ENCODE results near the gene GPR55. TPM values are rescaled to one million over a fixed set of nuclear protein-coding genes. Genes with fewer than 3 reads are reported as not detected.
"Not testable (repeated sequence)": the region's sequence is repeated elsewhere in the genome, so short reads cannot be mapped to it uniquely, and the experiment has no call there.

The GPR55 gene
- total RNA-seq, 1 experiment from 2014 or later, result not detected

DNA sequence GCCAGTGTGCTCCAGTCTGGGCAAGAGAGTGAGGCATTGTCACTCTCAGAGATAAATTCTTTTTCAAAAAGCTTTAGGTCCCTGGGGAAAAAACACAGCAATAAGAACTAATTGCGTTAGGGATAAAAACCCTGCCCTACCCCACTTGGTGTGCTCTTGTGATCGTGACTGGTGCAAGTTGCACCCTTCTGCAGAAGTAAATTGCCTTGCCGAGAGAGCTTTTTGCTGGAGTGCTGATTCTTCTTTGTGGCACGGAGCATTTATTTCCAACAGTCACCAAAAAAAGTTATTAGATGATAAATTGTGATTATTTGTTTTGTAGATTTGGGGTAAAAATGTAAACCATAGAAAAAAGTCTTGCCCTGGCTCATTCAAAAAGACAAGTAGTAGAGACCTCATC, 12.3 kb upstream of the GPR55 start:
- Mint-ChIP-seq H3K36me3 (ENCODE audit: insufficient read depth, unreplicated experiment) (no peaks in the 10 kb centered on the region), H3K27ac (ENCODE audit: low read depth, unreplicated experiment) (no peak overlapping the region), H3K27me3 (ENCODE audit: insufficient read depth, unreplicated experiment) (no peaks in the 10 kb centered on the region), H3K4me3 (ENCODE audit: unreplicated experiment) (no peak overlapping the region), H3K4me1 (ENCODE audit: insufficient read depth, unreplicated experiment) (peaks cover 10% of the 10 kb centered on the region), H3K9me3 (ENCODE audit: unreplicated experiment) (peaks cover 7% of the 10 kb centered on the region)
- TF ChIP-seq, protein P1, sequence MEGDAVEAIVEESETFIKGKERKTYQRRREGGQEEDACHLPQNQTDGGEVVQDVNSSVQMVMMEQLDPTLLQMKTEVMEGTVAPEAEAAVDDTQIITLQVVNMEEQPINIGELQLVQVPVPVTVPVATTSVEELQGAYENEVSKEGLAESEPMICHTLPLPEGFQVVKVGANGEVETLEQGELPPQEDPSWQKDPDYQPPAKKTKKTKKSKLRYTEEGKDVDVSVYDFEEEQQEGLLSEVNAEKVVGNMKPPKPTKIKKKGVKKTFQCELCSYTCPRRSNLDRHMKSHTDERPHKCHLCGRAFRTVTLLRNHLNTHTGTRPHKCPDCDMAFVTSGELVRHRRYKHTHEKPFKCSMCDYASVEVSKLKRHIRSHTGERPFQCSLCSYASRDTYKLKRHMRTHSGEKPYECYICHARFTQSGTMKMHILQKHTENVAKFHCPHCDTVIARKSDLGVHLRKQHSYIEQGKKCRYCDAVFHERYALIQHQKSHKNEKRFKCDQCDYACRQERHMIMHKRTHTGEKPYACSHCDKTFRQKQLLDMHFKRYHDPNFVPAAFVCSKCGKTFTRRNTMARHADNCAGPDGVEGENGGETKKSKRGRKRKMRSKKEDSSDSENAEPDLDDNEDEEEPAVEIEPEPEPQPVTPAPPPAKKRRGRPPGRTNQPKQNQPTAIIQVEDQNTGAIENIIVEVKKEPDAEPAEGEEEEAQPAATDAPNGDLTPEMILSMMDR (IDR thresholded peaks at IDR 0.05; ENCODE audit: unreplicated experiment), result no peak
- no TSS peak for BruUV-seq (replicated peaks)
- CTCF ChIA-PET, result interaction anchor here (0.6 to 1.0 kb wide), 2 partner anchors 35 to 77 kb away, joined by 3 read pairs; no protein-coding TSS in a partner anchor
- intact Hi-C loops (cut with micrococcal nuclease), result no loop called here
- POLR2A ChIA-PET, result interaction anchor here (0.6 kb wide), 1 partner anchor 159 kb away, joined by 3 read pairs; no protein-coding TSS in a partner anchor
- DNase-seq (ENCODE audit: unreplicated experiment), result no peak

DNA sequence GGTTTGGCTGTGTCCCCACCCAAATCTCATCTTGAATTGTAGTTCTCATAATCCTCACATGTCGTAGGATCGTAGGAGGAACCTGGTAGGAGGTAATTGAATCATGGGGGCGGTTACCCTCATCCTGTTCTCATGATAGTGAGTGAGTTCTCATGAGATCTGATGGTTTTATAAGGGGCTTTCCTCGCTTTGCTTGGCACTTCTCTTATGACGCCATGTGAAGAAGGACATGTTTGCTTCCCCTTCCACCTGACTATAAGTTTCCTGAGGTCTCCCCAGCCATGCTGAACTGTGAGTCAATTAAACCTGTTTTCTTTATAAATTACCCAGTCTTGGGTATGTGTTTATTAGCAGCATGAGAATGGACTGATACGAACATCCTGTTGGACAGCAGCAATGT, 11.2 kb upstream of the GPR55 start:
- H3K27ac Mint-ChIP-seq (ENCODE audit: low read depth, unreplicated experiment); BruUV-seq (replicated peaks); H3K36me3 Mint-ChIP-seq (ENCODE audit: insufficient read depth, unreplicated experiment); H3K4me3 Mint-ChIP-seq (ENCODE audit: unreplicated experiment); intact Hi-C loops (cut with micrococcal nuclease); DNase-seq (ENCODE audit: unreplicated experiment); H3K27me3 Mint-ChIP-seq (ENCODE audit: insufficient read depth, unreplicated experiment); POLR2A ChIA-PET; CTCF ChIA-PET; H3K9me3 Mint-ChIP-seq (ENCODE audit: unreplicated experiment): not testable (repeated sequence)
- H3K4me1 Mint-ChIP-seq (ENCODE audit: insufficient read depth, unreplicated experiment), result peaks cover 17% of the 10 kb centered on the region

DNA sequence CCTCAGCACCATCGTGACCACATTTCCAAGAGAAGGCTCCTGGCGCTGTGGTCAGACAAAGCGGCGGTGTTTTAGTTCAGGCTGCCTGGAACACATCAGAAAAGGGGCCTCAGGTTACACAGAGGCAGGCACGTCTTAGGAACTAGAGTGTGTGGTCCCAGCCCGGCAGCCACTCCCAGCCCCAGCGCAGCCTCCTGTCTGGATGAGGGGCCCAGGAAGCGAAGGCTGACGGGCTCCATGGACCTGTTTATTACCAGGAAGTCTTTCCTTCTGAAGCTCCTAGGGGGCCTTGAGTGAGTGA, 10.0 kb upstream of the GPR55 start:
- TF ChIP-seq, protein P1 (IDR thresholded peaks at IDR 0.05; ENCODE audit: unreplicated experiment), result no peak
- BruUV-seq (replicated peaks), result no TSS peak
- Mint-ChIP-seq H3K4me1 (ENCODE audit: insufficient read depth, unreplicated experiment) (peaks cover 17% of the 10 kb centered on the region), H3K27ac (ENCODE audit: low read depth, unreplicated experiment) (no peak overlapping the region), H3K36me3 (ENCODE audit: insufficient read depth, unreplicated experiment) (no peaks in the 10 kb centered on the region), H3K4me3 (ENCODE audit: unreplicated experiment) (no peak overlapping the region), H3K9me3 (ENCODE audit: unreplicated experiment) (peaks cover 7% of the 10 kb centered on the region), H3K27me3 (ENCODE audit: insufficient read depth, unreplicated experiment) (no peaks in the 10 kb centered on the region)
- POLR2A ChIA-PET, result no interaction called here
- intact Hi-C loops (cut with micrococcal nuclease), result no loop called here
- no peak for DNase-seq (ENCODE audit: unreplicated experiment)
- CTCF ChIA-PET, result no interaction called here

DNA sequence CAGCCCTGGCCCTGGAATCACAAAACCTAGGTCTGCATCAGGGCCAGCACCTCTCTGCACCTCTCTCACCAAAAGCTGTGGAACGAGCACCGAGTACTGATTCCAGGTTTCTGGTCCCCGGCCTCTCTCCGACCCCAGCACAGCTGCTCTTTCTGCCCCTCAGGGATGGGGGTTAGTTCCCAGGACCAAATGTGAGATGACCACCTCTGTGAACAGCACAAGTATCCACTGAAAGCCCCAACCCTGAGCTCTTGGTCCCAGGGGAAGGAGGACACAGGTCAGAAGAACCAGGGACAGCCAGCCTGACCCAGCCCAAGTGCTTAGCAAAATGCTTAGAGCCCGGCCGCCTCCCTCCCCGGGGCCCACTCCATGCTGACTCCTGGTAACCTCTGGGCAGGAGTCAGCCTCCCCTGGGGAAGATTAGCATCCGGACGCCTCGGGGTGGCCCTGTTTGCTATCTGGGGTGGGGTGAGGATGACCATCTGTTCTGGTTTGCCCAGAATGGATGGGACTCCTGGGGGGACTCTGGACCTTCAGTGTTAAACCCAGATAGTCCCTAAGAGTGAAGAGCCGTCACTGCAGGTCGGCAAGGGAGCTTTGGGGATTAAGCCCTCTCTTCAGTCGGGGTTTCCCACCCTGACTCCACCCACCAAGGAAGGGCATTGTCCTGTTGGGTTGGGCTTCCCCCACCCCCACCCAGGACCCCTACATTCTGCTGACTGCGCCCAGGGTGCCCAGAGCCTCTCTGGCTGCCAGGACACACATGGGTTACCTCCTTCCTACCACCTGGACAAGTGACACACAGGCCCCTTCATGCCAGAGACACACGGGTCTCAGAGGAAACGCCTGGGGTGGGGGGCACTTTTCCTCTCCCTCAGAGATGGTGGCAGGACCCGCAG, 9.4 kb upstream of the GPR55 start:
- intact Hi-C loops (cut with micrococcal nuclease), result no loop called here
- DNase-seq (ENCODE audit: unreplicated experiment), result no peak
- ChIA-PET POLR2A (interaction anchor here (0.6 kb wide), 1 partner anchor 48 kb away, joined by 3 read pairs; no protein-coding TSS in a partner anchor), CTCF (interaction anchor here (0.6 kb wide), 1 partner anchor 1229 kb away, joined by 3 read pairs; no protein-coding TSS in a partner anchor)
- H3K27me3 Mint-ChIP-seq (ENCODE audit: insufficient read depth, unreplicated experiment), result no peaks in the 10 kb centered on the region
- BruUV-seq (replicated peaks), result no TSS peak
- H3K27ac Mint-ChIP-seq (ENCODE audit: low read depth, unreplicated experiment), result no peak overlapping the region
- H3K4me3 Mint-ChIP-seq (ENCODE audit: unreplicated experiment), result no peak overlapping the region
- peaks cover 7% of the 10 kb centered on the region for H3K9me3 Mint-ChIP-seq (ENCODE audit: unreplicated experiment)
- TF ChIP-seq, protein P1 (IDR thresholded peaks at IDR 0.05; ENCODE audit: unreplicated experiment), result no peak
- peaks cover 17% of the 10 kb centered on the region for H3K4me1 Mint-ChIP-seq (ENCODE audit: insufficient read depth, unreplicated experiment)
- H3K36me3 Mint-ChIP-seq (ENCODE audit: insufficient read depth, unreplicated experiment), result no peaks in the 10 kb centered on the region

All from MCF 10A (cell line).